GM04504 (cell line): Measurements from ENCODE around the gene CD38.

Source experiments
- DNase-seq: peaks from one replicate; pipeline ENCODE4 v3.0.0-alpha.2; 2012; ENCODE audit warnings: low read depth

The CD38 gene

GRCh38 chr4:15868111-15868510 lies 90.0 kb downstream of the CD38 start:
- no peak for DNase-seq

- no peak for DNase-seq
These were observed 90.8 kb downstream of the CD38 start for GRCh38 chr4:15868826-15869413.

- DNase-seq = no peak
These were observed 92.0 kb downstream of the CD38 start for GRCh38 chr4:15870079-15870478.

GRCh38 chr4:15870921-15871664 lies 93.0 kb downstream of the CD38 start:
- no peak for DNase-seq

GRCh38 chr4:15873117-15873516 lies 95.0 kb downstream of the CD38 start:
- no peak for DNase-seq

GRCh38 chr4:15874671-15875070 lies 96.5 kb downstream of the CD38 start:
- no peak for DNase-seq

- DNase-seq = no peak
These were observed 97.7 kb downstream of the CD38 start for GRCh38 chr4:15875663-15876460.

- DNase-seq = no peak
These were observed 99.9 kb downstream of the CD38 start for GRCh38 chr4:15878011-15878410.

GRCh38 chr4:15881820-15882219 lies 103.7 kb downstream of the CD38 start:
- no peak for DNase-seq

- DNase-seq = peak; percentile 48
These were observed 104.6 kb downstream of the CD38 start for GRCh38 chr4:15882675-15883086.

GRCh38 chr4:15883610-15884243 lies 105.6 kb downstream of the CD38 start:
- no peak for DNase-seq

- DNase-seq = no peak
These were observed 106.5 kb downstream of the CD38 start for GRCh38 chr4:15884666-15885065.

GRCh38 chr4:15885422-15885821 lies 107.3 kb downstream of the CD38 start:
- no peak for DNase-seq

GRCh38 chr4:15888515-15888914 lies 110.4 kb downstream of the CD38 start:
- no peak for DNase-seq

- no peak for DNase-seq
These were observed 112.2 kb downstream of the CD38 start for GRCh38 chr4:15890246-15890829.

GRCh38 chr4:15891312-15891711 lies 113.2 kb downstream of the CD38 start:
- no peak for DNase-seq

GRCh38 chr4:15893962-15894361 lies 115.8 kb downstream of the CD38 start:
- DNase-seq = peak; percentile 87

GRCh38 chr4:15894393-15894792 lies 116.3 kb downstream of the CD38 start:
- no peak for DNase-seq

GRCh38 chr4:15894921-15895916 lies 117.1 kb downstream of the CD38 start:
- no peak for DNase-seq

GRCh38 chr4:15897577-15897976 lies 119.4 kb downstream of the CD38 start:
- DNase-seq = no peak

- no peak for DNase-seq
These were observed 120.8 kb downstream of the CD38 start for GRCh38 chr4:15898902-15899301.
